Body of pancreas (tissue), 4 donors: ENCODE results near the gene TBX1.

ENCODE experiments used
- POLR2A ChIP-seq, 3 donors: fragments of 450-650 bp; IDR thresholded peaks; one replicate each; pipeline ENCODE4 v1.6.1; 2016; ENCODE audit warnings: antibody characterized with exemption in 3 of 3, mild to moderate bottlenecking in 2 of 3
- TF ChIP-seq, protein P1 (sequence below), 7 experiments: fragments of 450-650 bp in 4 of 7; fragments of 200-600 bp in 3 of 7; sonication (generic) in 3 of 7; IDR thresholded peaks; one replicate each; pipeline ENCODE4 v1.5.1; 2016 to 2019; ENCODE audit warnings: antibody characterized with exemption in 7 of 7

DNA sequence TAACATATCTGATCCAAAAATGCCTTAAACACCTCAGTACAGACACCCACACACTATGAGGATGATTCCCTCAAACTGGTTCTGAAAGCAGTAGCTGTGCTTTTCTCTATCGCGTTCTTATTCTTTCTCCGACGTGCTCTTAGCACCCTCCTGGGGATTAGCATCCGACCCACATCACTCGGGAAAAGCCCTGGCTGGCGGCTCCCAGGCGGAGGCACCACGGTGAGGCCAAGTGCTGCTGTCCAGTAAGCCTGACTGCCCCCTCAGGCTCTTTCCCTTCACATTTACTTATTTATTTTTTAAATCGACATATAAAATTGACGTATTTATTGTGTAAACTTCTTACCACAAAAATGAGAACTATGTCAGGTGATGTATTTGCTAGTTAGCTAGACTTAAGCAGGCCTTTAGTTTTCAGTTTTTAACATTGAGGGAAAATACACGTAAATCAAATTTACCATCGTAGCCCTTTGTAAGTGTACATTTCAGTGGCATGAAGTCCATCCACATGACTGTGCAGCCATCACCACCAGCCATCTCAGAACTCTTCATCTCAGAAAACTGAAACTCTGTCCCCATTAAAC lies 19.2 kb downstream of the TBX1 start:
- TF ChIP-seq, protein P1, sequence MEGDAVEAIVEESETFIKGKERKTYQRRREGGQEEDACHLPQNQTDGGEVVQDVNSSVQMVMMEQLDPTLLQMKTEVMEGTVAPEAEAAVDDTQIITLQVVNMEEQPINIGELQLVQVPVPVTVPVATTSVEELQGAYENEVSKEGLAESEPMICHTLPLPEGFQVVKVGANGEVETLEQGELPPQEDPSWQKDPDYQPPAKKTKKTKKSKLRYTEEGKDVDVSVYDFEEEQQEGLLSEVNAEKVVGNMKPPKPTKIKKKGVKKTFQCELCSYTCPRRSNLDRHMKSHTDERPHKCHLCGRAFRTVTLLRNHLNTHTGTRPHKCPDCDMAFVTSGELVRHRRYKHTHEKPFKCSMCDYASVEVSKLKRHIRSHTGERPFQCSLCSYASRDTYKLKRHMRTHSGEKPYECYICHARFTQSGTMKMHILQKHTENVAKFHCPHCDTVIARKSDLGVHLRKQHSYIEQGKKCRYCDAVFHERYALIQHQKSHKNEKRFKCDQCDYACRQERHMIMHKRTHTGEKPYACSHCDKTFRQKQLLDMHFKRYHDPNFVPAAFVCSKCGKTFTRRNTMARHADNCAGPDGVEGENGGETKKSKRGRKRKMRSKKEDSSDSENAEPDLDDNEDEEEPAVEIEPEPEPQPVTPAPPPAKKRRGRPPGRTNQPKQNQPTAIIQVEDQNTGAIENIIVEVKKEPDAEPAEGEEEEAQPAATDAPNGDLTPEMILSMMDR (IDR thresholded peaks at IDR 0.05), result no peak
- TF ChIP-seq POLR2A (IDR thresholded peaks at IDR 0.05), result no peak
